Endothelial cell of umbilical vein (primary cell): Measurements from ENCODE around the gene ADAMTS17. TPM values are rescaled to one million over a fixed set of nuclear protein-coding genes. Genes with fewer than 3 reads are reported as not detected.

ENCODE experiments used
- BruUV-seq: library from RNA; stranded (reverse); fragments of 400-500 nt; replicated peaks from 2 replicates; lab custom pipeline; 2021; lab: Mats Ljungman, UMichigan
- CTCF ChIA-PET: fragments of 300-600, 350-600 bp; sonication (Branson Sonifier 250); formaldehyde crosslinking; loops from one replicate; lab custom pipeline; 2021; ENCODE audit warnings: antibody characterized with exemption, inconsistent platforms; lab: Charles Lee
- POLR2A ChIA-PET: fragments of 300-600, 350-600 bp; sonication (Branson Sonifier 250); formaldehyde crosslinking; loops from one replicate; lab custom pipeline; 2021; ENCODE audit warnings: antibody characterized with exemption, inconsistent platforms; lab: Charles Lee
- DNase-seq: peaks from one replicate; pipeline ENCODE4 v3.0.0-alpha.2; 2011; ENCODE audit warnings: low read depth, low spot score
- FAIRE-seq: peaks from 2 replicates; lab custom pipeline; 2011; peaks lifted over from hg19 to GRCh38; lab: Jason Lieb, UNC
- H2AFZ ChIP-seq: 2 replicates; pipeline ENCODE4 v1.6.0; 2012; ENCODE audit warnings: low read depth, low read length, control low read depth, inconsistent platforms
- H3K27ac ChIP-seq: 2 replicates; pipeline ENCODE4 v1.5.1; 2011; ENCODE audit warnings: low read depth, mild to moderate bottlenecking, control low read depth, low read length, moderate library complexity; ENCODE audit not compliant: insufficient read depth
- H3K27me3 ChIP-seq, 2 experiments: 2 replicates each; pipeline versions ENCODE4 v1.6.0 to v1.6.1; 2011; ENCODE audit warnings: low read length in 2 of 2, mixed read lengths in 1 of 2; ENCODE audit not compliant: control insufficient read depth in 2 of 2, insufficient read depth in 2 of 2
- H3K36me3 ChIP-seq, 2 experiments: 2 replicates in 1 of 2; 3 replicates in 1 of 2; pipeline ENCODE4 v1.5.1; 2011; ENCODE audit warnings: low read length in 2 of 2, mild to moderate bottlenecking in 1 of 2, moderate library complexity in 1 of 2; ENCODE audit not compliant: control insufficient read depth in 2 of 2, insufficient read depth in 2 of 2; ENCODE audit errors: extremely low read depth in 1 of 2
- H3K4me1 ChIP-seq: 3 replicates; pipeline ENCODE4 v1.5.1; 2011; ENCODE audit warnings: mild to moderate bottlenecking, low read length; ENCODE audit not compliant: control insufficient read depth, insufficient read depth; ENCODE audit errors: extremely low read depth
- H3K4me2 ChIP-seq: 2 replicates; pipeline ENCODE4 v1.6.1; 2011; ENCODE audit warnings: low read length, control low read depth, mixed read lengths; ENCODE audit not compliant: insufficient read depth
- H3K4me3 ChIP-seq, 3 experiments: fragments of 200-600 bp in 1 of 3; sonication (generic), shearing (Covaris generic) in 1 of 3; replicated peaks in 1 of 3; 2 replicates each; pipeline ENCODE4 v1.5.1; 2011 to 2016; ENCODE audit warnings: control low read depth in 3 of 3, low read length in 3 of 3, mild to moderate bottlenecking in 2 of 3, inconsistent platforms in 1 of 3, low read depth in 1 of 3, moderate library complexity in 1 of 3; ENCODE audit not compliant: insufficient read depth in 1 of 3
- H3K79me2 ChIP-seq: 2 replicates; pipeline ENCODE4 v1.6.0; 2012; ENCODE audit warnings: low read length, inconsistent platforms; ENCODE audit not compliant: control insufficient read depth, insufficient read depth
- H3K9ac ChIP-seq: replicated peaks from 2 replicates; pipeline ENCODE3; 2011; ENCODE audit warnings: low read length, control low read depth; ENCODE audit not compliant: insufficient read depth; ENCODE audit errors: extremely low read depth
- H3K9me1 ChIP-seq: replicated peaks from 3 replicates; pipeline ENCODE4 v1.6.0; 2011; ENCODE audit warnings: mild to moderate bottlenecking, low read length; ENCODE audit not compliant: control insufficient read depth, insufficient read depth; ENCODE audit errors: extremely low read depth
- H3K9me3 ChIP-seq: replicated peaks from 2 replicates; pipeline ENCODE4 v1.5.1; 2012; ENCODE audit warnings: low read length, inconsistent platforms; ENCODE audit not compliant: control insufficient read depth, insufficient read depth
- H4K20me1 ChIP-seq: replicated peaks from 2 replicates; pipeline ENCODE3; 2011; ENCODE audit warnings: mild to moderate bottlenecking, low read length; ENCODE audit not compliant: control insufficient read depth, insufficient read depth; ENCODE audit errors: extremely low read depth
- EZH2 ChIP-seq: IDR thresholded peaks from 2 replicates; pipeline ENCODE4 v1.6.1; 2012; ENCODE audit warnings: borderline replicate concordance, low read depth, mild to moderate bottlenecking, moderate library complexity, low read length, inconsistent platforms; ENCODE audit not compliant: severe bottlenecking
- FOS ChIP-seq: IDR thresholded peaks from 2 replicates; pipeline ENCODE4 v1.6.1; 2011; ENCODE audit warnings: mild to moderate bottlenecking, low read length, moderate library complexity, borderline replicate concordance; ENCODE audit not compliant: insufficient read depth
- GATA2 ChIP-seq: IDR thresholded peaks from 2 replicates; pipeline ENCODE4 v1.7.0; 2011; ENCODE audit warnings: low read depth, mild to moderate bottlenecking, moderate library complexity, mixed read lengths, low read length; ENCODE audit not compliant: insufficient read length, insufficient read depth
- JUN ChIP-seq: IDR thresholded peaks from 2 replicates; pipeline ENCODE4 v1.6.1; 2011; ENCODE audit warnings: borderline replicate concordance, low read depth; ENCODE audit not compliant: insufficient read length, insufficient read depth
- MAX ChIP-seq: IDR thresholded peaks from 2 replicates; pipeline ENCODE4 v1.6.1; 2011; ENCODE audit not compliant: insufficient read depth, insufficient read length
- MYC ChIP-seq: IDR thresholded peaks from one replicate; pipeline ENCODE4 v1.6.1; 2011; ENCODE audit warnings: mild to moderate bottlenecking, low read depth, low read length
- POLR2A ChIP-seq: IDR thresholded peaks from 2 replicates; pipeline ENCODE4 v1.6.1; 2012; ENCODE audit warnings: low read depth, mild to moderate bottlenecking, control low read depth, low read length
- POLR2AphosphoS5 ChIP-seq: IDR thresholded peaks from 2 replicates; pipeline ENCODE4 v1.6.1; 2012; ENCODE audit warnings: low read depth, mild to moderate bottlenecking, control low read depth, low read length, moderate library complexity; ENCODE audit not compliant: insufficient read depth
- dilution Hi-C: fragments of 300-500 bp; cut with MboI; formaldehyde crosslinking; loops from one replicate; pipeline ENCODE4 v1.15.0; 2019; ENCODE audit warnings: low sequenced_read_pairs; ENCODE audit not compliant: extremely low pct_ligation_motif_present
- intact Hi-C: fragments of 100-400 bp; cut with micrococcal nuclease; formaldehyde crosslinking; loops from one replicate; pipeline ENCODE4 v1.10.0; 2022
- polyA plus RNA-seq, 4 experiments: library from polyadenylated mRNA; depleted of rRNA in 3 of 4; stranded (reverse) in 3 of 4; unstranded in 1 of 4; fragments of >200 nt; gene quantifications; 2 replicates each; pipeline versions ENCODE4 v1.2.1 to v1.2.3, GENCODE V29; 2011 to 2012; ENCODE audit warnings: missing spikeins in 1 of 4
- total RNA-seq: library from RNA; stranded (reverse); gene quantifications from 2 replicates; pipeline ENCODE4 v1.2.3, GENCODE V29; 2021
- TF ChIP-seq, protein P1 (sequence below), 2 donors: IDR thresholded peaks; 1 replicate in 1 of 2; 2 replicates in 1 of 2; pipeline ENCODE4 v1.5.1; 2011; ENCODE audit warnings: low read length in 2 of 2, mild to moderate bottlenecking in 2 of 2, moderate library complexity in 2 of 2, control low read depth in 1 of 2, inconsistent platforms in 1 of 2, low read depth in 1 of 2; ENCODE audit not compliant: insufficient read depth in 1 of 2; ENCODE audit errors: extremely low read depth in 1 of 2

The ADAMTS17 gene
- total and polyA plus RNA-seq, 2 donors (not counting 3 experiments of a cell fraction or from before 2014, with no cell fraction given): 0.12 TPM; not detected in 1

GRCh38 chr15:99996660-99997059 lies 345.1 kb downstream of the ADAMTS17 start:
- ChIA-PET CTCF (no interaction called here), POLR2A (no interaction called here)
- Histone ChIP-seq H4K20me1 (no peaks in the 10 kb centered on the region), H3K4me1 (no peaks in the 10 kb centered on the region), H3K4me3 (no peak overlapping the region), H3K27me3 (no peaks in the 10 kb centered on the region), H3K36me3 (no peaks in the 10 kb centered on the region), H2AFZ (no peak overlapping the region), H3K9me1 (no peaks in the 10 kb centered on the region), H3K4me2 (no peak overlapping the region), H3K27ac (no peak overlapping the region), H3K79me2 (no peaks in the 10 kb centered on the region), H3K9ac (no peak overlapping the region), H3K9me3 (no peaks in the 10 kb centered on the region)
- FAIRE-seq: no peak
- intact Hi-C loops (no loop called here), dilution Hi-C loops (no loop called here)
- BruUV-seq: no TSS peak
- no peak for DNase-seq
- TF ChIP-seq GATA2 (no peak), MAX (no peak), MYC (no peak), POLR2A (no peak), FOS (no peak), EZH2 (no peak), POLR2AphosphoS5 (no peak), JUN (no peak)
- TF ChIP-seq, protein P1, sequence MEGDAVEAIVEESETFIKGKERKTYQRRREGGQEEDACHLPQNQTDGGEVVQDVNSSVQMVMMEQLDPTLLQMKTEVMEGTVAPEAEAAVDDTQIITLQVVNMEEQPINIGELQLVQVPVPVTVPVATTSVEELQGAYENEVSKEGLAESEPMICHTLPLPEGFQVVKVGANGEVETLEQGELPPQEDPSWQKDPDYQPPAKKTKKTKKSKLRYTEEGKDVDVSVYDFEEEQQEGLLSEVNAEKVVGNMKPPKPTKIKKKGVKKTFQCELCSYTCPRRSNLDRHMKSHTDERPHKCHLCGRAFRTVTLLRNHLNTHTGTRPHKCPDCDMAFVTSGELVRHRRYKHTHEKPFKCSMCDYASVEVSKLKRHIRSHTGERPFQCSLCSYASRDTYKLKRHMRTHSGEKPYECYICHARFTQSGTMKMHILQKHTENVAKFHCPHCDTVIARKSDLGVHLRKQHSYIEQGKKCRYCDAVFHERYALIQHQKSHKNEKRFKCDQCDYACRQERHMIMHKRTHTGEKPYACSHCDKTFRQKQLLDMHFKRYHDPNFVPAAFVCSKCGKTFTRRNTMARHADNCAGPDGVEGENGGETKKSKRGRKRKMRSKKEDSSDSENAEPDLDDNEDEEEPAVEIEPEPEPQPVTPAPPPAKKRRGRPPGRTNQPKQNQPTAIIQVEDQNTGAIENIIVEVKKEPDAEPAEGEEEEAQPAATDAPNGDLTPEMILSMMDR (IDR thresholded peaks at IDR 0.05; ENCODE audit: extremely low read depth in 1 of 2, insufficient read depth in 1 of 2, low read depth in 1 of 2, low read length in 2 of 2): no peak
